Esophagus muscularis mucosa (tissue), 4 donors: ENCODE data around the gene LRRC61.

Experiments used
- EP300 ChIP-seq: sonication (generic); formaldehyde crosslinking; IDR thresholded peaks from one replicate; pipeline ENCODE4 v1.6.1; 2017; ENCODE audit warnings: antibody characterized with exemption
- POLR2A ChIP-seq: fragments of 450-650 bp; IDR thresholded peaks from one replicate; pipeline ENCODE4 v1.6.1; 2017; ENCODE audit warnings: antibody characterized with exemption, moderate library complexity, mild to moderate bottlenecking, low read depth
- POLR2AphosphoS5 ChIP-seq, 2 donors: sonication (generic); formaldehyde crosslinking; IDR thresholded peaks; one replicate each; pipeline ENCODE4 v1.6.1; 2017; ENCODE audit warnings: antibody characterized with exemption in 2 of 2
- TF ChIP-seq, protein P1 (sequence below), 3 experiments: fragments of 200-600 bp in 2 of 3; fragments of 450-650 bp in 1 of 3; sonication (generic) in 2 of 3; IDR thresholded peaks; one replicate each; pipeline ENCODE4 v1.5.1; 2017 to 2019; ENCODE audit warnings: antibody characterized with exemption in 3 of 3, mild to moderate bottlenecking in 2 of 3, moderate library complexity in 1 of 3

DNA sequence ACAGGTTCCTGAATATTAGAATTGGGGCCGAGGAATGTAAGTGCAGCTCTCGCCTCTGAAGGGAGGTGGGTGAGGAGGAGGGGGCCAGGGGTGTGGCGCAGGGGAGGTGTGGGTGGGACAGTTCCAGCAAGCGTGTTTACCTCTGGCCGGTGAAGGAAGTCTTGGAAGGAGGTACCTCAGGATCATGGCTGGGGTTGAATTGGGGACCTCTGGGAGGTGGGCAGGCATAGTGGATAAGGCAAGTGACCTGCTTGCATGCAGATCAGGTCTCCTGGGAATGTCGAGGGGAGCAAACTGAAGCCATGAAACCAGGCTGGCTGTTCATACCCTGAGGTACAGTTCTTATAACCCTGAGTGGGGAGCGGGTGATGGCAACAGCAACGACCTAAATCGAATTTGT is 57.9 kb downstream of the LRRC61 start:
- TF ChIP-seq, protein P1, sequence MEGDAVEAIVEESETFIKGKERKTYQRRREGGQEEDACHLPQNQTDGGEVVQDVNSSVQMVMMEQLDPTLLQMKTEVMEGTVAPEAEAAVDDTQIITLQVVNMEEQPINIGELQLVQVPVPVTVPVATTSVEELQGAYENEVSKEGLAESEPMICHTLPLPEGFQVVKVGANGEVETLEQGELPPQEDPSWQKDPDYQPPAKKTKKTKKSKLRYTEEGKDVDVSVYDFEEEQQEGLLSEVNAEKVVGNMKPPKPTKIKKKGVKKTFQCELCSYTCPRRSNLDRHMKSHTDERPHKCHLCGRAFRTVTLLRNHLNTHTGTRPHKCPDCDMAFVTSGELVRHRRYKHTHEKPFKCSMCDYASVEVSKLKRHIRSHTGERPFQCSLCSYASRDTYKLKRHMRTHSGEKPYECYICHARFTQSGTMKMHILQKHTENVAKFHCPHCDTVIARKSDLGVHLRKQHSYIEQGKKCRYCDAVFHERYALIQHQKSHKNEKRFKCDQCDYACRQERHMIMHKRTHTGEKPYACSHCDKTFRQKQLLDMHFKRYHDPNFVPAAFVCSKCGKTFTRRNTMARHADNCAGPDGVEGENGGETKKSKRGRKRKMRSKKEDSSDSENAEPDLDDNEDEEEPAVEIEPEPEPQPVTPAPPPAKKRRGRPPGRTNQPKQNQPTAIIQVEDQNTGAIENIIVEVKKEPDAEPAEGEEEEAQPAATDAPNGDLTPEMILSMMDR (IDR thresholded peaks at IDR 0.05) = no peak
- no peak for TF ChIP-seq POLR2A
- no peak for TF ChIP-seq POLR2AphosphoS5 (IDR thresholded peaks at IDR 0.05)
- no peak for TF ChIP-seq EP300
